D721Med (cell line): ENCODE results near the gene SLC38A1.

Experiments used
- DNase-seq: peaks from one replicate; pipeline ENCODE4 v3.0.0; 2011; ENCODE audit warnings: low spot score; ENCODE audit not compliant: insufficient read length
- FAIRE-seq: peaks from 2 replicates; lab custom pipeline; 2011; peaks lifted over from hg19 to GRCh38; lab: Jason Lieb, UNC
- CTCF ChIP-seq: IDR thresholded peaks from 2 replicates; pipeline ENCODE4 v1.5.1; 2012; ENCODE audit warnings: mild to moderate bottlenecking, control low read depth; ENCODE audit not compliant: insufficient read depth; ENCODE audit errors: missing control alignments

Gene SLC38A1

GRCh38 chr12:46269429-46270241 lies 792 bp upstream of the SLC38A1 start:
- no peak for DNase-seq
- no peak for FAIRE-seq
- no peak for TF ChIP-seq CTCF

- FAIRE-seq (no peak), DNase-seq (no peak)
Measured at GRCh38 chr12:46267825-46268582, 839 bp downstream of the SLC38A1 start.

GRCh38 chr12:46267575-46267824 lies 1.3 kb downstream of the SLC38A1 start:
- TF ChIP-seq CTCF: no peak
- DNase-seq: no peak
- no peak for FAIRE-seq

More at GRCh38 chr12:46267825-46268582, 839 bp downstream of the SLC38A1 start:
- TF ChIP-seq CTCF: no peak

GRCh38 chr12:46266869-46267574 lies 1.8 kb downstream of the SLC38A1 start:
- FAIRE-seq: no peak
- TF ChIP-seq CTCF: no peak
- DNase-seq: no peak

GRCh38 chr12:46266382-46266791 lies 2.5 kb downstream of the SLC38A1 start:
- no peak for FAIRE-seq
- DNase-seq: no peak
- TF ChIP-seq CTCF: no peak

- no peak for TF ChIP-seq CTCF
- no peak for FAIRE-seq
- no peak for DNase-seq
Measured at GRCh38 chr12:46265734-46266133, 3.1 kb downstream of the SLC38A1 start.
